ENCODE data around the gene ZNF385A.

ZNF385A gene

DNA sequence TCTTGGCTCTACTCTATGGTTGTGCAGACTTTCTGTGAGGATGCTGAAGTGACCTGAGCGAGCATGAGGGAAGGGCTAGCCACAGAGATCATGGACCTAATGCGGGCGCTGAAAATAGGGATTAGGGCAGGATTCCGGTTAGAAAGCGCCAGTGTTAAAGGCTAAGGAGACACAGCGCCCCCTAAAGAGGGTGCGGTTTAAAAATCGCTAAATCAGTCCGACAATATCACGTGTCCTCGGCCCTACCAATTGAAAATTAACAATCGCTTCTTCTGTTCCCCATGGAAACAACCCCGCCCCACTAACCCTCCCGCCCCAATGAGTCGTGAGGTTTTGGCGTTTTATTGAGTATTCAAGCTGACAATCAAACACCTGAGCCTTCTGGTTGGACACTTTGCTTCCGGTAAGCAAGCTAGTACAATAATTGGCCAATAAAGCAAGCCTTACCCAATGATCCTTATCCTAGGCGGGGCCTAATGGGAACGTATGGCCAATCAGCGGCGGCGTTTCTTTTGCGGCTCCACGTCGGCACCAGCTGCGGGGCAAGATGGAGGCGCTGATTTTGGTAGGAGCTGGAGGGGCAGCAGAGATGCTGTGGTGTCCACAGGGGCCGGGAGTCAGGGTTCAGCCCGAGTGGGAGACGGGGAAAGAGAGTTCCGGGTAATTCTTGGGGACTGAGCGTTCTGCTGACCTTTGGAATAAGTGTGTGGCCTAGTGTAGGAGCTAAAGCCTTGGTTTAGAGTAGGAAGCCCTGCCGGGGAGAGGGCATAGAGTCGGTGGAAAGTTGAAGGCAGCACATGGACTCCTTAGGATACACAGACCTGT lies 59.7 kb downstream of the ZNF385A start, which contains the start of gene COPZ1:
COPZ1 (plus strand) TSS at position 515 of the 825 bp plus-strand sequence; CDS start at position 548, 33 bp downstream.
- no peaks in the 10 kb centered on the region for H3K27me3 ChIP-seq (ENCODE audit: insufficient read depth, low read length)
- H3K9ac ChIP-seq (ENCODE audit: low read length) = peak within 1 kb of the TSS; percentile 92
- H3K79me2 ChIP-seq (ENCODE audit: insufficient read depth, low read length) = peaks cover 6% of the 10 kb centered on the region
- H4K20me1 ChIP-seq (ENCODE audit: insufficient read depth, low read length) = no peaks in the 10 kb centered on the region
- TF ChIP-seq, protein P1, sequence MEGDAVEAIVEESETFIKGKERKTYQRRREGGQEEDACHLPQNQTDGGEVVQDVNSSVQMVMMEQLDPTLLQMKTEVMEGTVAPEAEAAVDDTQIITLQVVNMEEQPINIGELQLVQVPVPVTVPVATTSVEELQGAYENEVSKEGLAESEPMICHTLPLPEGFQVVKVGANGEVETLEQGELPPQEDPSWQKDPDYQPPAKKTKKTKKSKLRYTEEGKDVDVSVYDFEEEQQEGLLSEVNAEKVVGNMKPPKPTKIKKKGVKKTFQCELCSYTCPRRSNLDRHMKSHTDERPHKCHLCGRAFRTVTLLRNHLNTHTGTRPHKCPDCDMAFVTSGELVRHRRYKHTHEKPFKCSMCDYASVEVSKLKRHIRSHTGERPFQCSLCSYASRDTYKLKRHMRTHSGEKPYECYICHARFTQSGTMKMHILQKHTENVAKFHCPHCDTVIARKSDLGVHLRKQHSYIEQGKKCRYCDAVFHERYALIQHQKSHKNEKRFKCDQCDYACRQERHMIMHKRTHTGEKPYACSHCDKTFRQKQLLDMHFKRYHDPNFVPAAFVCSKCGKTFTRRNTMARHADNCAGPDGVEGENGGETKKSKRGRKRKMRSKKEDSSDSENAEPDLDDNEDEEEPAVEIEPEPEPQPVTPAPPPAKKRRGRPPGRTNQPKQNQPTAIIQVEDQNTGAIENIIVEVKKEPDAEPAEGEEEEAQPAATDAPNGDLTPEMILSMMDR (IDR thresholded peaks at IDR 0.05; ENCODE audit: low read length) = peak; percentile 90
- TF ChIP-seq EZH2 (IDR thresholded peaks at IDR 0.05; ENCODE audit: borderline replicate concordance, low read length) = no peak
- no peaks in the 10 kb centered on the region for H3K9me2 ChIP-seq (ENCODE audit: low read depth, low read length)
- peaks cover 14% of the 10 kb centered on the region for H3K4me1 ChIP-seq (ENCODE audit: insufficient read depth, low read length, severe bottlenecking)
- H3K36me3 ChIP-seq (ENCODE audit: insufficient read depth, low read length) = peaks cover 5% of the 10 kb centered on the region; the same call in 1 of the 2 replicates
- peak within 1 kb of the TSS; percentile 94 for H3K4me3 ChIP-seq (ENCODE audit: low read depth, low read length, poor library complexity, severe bottlenecking)
- H2AFZ ChIP-seq (ENCODE audit: low read length) = peak within 1 kb of the TSS; percentile 85
- H3K27ac ChIP-seq (ENCODE audit: low read depth, low read length, poor library complexity, severe bottlenecking) = no peak within 1 kb of the TSS
- H3K9me3 ChIP-seq (ENCODE audit: low read length) = no peaks in the 10 kb centered on the region
- H3K4me2 ChIP-seq (ENCODE audit: low read length) = peak within 1 kb of the TSS; percentile 83
- H3F3A ChIP-seq (ENCODE audit: insufficient read depth, low read length) = no peaks in the 10 kb centered on the region

DNA sequence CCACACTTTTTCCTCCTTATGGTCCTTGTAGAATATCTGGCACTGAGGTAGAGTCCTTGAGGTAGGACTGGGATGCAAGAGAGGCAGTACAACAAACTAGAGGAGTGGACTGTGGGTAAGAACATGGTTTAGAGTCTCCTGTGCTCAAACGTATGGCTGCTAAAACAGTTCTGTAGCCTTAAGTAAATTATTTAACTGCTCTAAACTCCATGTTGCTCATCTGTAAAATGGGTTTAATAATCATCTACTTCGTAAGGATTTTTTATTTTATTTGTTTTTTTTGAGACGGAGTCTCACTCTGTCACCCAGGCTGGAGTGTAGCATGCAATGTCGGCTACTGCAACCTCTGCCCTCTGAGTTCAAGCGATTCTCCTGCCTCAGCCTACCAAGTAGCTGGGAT lies 63.2 kb downstream of the ZNF385A start:
- no peak overlapping the region for H3K27ac ChIP-seq (ENCODE audit: low read depth, low read length, poor library complexity, severe bottlenecking)
- H3K4me1 ChIP-seq (ENCODE audit: insufficient read depth, low read length, severe bottlenecking) = peaks cover 14% of the 10 kb centered on the region
- no peaks in the 10 kb centered on the region for H3K9me2 ChIP-seq (ENCODE audit: low read depth, low read length)
- TF ChIP-seq, protein P1 (IDR thresholded peaks at IDR 0.05; ENCODE audit: low read length) = no peak
- TF ChIP-seq EZH2 (IDR thresholded peaks at IDR 0.05; ENCODE audit: borderline replicate concordance, low read length) = no peak
- no peak overlapping the region for H3K4me3 ChIP-seq (ENCODE audit: low read depth, low read length, poor library complexity, severe bottlenecking)
- no peaks in the 10 kb centered on the region for H3F3A ChIP-seq (ENCODE audit: insufficient read depth, low read length)
- no peak overlapping the region for H3K9ac ChIP-seq (ENCODE audit: low read length)
- no peak overlapping the region for H3K4me2 ChIP-seq (ENCODE audit: low read length)
- H3K36me3 ChIP-seq (ENCODE audit: insufficient read depth, low read length) = no peaks in the 10 kb centered on the region
- no peaks in the 10 kb centered on the region for H3K27me3 ChIP-seq (ENCODE audit: insufficient read depth, low read length)
- H3K9me3 ChIP-seq (ENCODE audit: low read length) = no peaks in the 10 kb centered on the region
- H2AFZ ChIP-seq (ENCODE audit: low read length) = no peak overlapping the region
- H3K79me2 ChIP-seq (ENCODE audit: insufficient read depth, low read length) = peaks cover 6% of the 10 kb centered on the region
- H4K20me1 ChIP-seq (ENCODE audit: insufficient read depth, low read length) = no peaks in the 10 kb centered on the region
